Choroid plexus epithelial cell (primary cell): ENCODE data around the gene MARCHF2.

Experiments used
- DNase-seq: peaks from one replicate; pipeline ENCODE4 v3.0.0-alpha.2; 2010; ENCODE audit warnings: low read depth
- H3K4me3 ChIP-seq: 2 replicates; pipeline ENCODE4 v1.5.1; 2011; ENCODE audit warnings: low read depth, mild to moderate bottlenecking, control low read depth, low read length, moderate library complexity
- TF ChIP-seq, protein P1 (sequence below): conservative IDR thresholded peaks from 2 replicates; pipeline ENCODE4 v1.5.1; 2011; ENCODE audit warnings: low read depth, mild to moderate bottlenecking, control low read depth, inconsistent platforms, low read length, moderate library complexity

MARCHF2 gene

DNA sequence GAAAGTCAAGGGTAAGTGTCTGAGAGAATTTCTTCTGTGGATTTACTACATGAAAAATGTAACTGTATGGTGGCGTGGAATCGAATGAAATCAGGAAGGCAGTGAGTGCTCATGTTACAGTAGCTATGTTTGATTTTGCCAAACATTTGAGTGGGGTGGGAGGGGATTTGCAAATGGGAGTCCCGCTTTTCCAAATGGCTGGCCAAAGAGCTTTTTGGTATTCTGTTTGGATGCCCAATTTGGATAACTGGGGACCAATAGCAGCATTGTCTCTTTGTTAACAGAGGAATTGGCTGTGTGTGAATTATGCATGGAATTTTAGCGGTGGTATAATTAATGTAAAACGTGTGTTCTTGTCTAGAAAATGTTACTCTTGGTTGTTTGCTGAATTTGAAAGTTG is 49.5 kb downstream of the MARCHF2 start:
- TF ChIP-seq, protein P1, sequence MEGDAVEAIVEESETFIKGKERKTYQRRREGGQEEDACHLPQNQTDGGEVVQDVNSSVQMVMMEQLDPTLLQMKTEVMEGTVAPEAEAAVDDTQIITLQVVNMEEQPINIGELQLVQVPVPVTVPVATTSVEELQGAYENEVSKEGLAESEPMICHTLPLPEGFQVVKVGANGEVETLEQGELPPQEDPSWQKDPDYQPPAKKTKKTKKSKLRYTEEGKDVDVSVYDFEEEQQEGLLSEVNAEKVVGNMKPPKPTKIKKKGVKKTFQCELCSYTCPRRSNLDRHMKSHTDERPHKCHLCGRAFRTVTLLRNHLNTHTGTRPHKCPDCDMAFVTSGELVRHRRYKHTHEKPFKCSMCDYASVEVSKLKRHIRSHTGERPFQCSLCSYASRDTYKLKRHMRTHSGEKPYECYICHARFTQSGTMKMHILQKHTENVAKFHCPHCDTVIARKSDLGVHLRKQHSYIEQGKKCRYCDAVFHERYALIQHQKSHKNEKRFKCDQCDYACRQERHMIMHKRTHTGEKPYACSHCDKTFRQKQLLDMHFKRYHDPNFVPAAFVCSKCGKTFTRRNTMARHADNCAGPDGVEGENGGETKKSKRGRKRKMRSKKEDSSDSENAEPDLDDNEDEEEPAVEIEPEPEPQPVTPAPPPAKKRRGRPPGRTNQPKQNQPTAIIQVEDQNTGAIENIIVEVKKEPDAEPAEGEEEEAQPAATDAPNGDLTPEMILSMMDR: no peak
- no peak for DNase-seq

DNA sequence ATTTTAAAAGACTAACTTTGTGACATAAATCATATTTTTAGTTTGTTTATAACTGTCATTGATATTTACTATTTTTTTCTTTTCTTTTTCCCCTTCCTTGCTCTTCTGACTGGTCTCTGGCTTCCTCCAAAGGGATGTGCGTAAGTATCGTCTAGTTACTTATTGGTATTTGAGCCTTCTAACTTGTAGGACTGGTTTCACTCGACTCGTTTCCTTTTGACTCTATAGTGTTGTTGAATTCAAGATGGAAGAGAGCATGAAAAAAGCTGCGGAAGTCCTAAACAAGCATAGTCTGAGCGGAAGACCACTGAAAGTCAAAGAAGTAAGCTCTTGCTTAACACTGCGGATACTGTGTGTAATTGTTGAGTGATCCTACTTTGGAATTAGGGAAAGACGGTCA is 50.3 kb downstream of the MARCHF2 start:
- TF ChIP-seq, protein P1: no peak
- no peak for DNase-seq
- no peak overlapping the region for H3K4me3 ChIP-seq

More for the DNA sequence above, 49.5 kb downstream of the MARCHF2 start:
- H3K4me3 ChIP-seq: no peak overlapping the region

DNA sequence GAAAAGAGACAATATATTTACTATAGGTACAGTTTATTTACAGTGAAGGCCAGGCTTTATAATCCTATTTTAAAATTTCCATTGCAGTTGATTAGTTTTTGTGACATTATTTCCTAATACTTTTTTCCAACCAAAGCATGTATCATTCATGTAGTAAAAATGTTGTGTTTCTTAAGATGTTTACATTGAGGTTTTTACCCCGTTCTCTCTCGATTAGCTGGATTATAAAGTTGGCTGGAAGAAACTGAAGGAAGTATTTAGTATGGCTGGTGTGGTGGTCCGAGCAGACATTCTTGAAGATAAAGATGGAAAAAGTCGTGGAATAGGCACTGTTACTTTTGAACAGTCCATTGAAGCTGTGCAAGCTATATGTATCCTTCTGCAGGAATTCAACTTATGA is 52.9 kb downstream of the MARCHF2 start:
- TF ChIP-seq, protein P1: no peak
- H3K4me3 ChIP-seq: no peak overlapping the region
- peak; percentile 47 for DNase-seq

DNA sequence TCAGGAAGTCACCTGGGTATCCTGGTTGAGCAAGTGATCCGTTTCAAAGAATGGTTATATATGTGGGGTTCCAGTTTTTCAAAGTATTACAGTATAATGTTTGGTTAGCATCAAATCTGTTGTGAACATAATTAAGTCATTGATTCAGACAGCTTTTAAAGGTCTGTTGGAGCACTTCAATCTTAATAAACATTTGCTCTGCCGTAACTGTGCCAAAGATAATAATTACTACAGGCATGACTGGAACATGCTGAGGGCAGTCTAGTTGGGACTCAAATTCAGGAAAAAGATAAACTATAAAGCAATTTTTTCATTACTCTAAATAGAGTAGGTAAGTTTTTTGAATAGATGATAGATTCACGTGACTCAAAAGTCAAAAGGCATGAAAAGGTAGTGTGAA is 55.0 kb downstream of the MARCHF2 start:
- no peak overlapping the region for H3K4me3 ChIP-seq
- TF ChIP-seq, protein P1: no peak
- DNase-seq: peak; percentile 17

DNA sequence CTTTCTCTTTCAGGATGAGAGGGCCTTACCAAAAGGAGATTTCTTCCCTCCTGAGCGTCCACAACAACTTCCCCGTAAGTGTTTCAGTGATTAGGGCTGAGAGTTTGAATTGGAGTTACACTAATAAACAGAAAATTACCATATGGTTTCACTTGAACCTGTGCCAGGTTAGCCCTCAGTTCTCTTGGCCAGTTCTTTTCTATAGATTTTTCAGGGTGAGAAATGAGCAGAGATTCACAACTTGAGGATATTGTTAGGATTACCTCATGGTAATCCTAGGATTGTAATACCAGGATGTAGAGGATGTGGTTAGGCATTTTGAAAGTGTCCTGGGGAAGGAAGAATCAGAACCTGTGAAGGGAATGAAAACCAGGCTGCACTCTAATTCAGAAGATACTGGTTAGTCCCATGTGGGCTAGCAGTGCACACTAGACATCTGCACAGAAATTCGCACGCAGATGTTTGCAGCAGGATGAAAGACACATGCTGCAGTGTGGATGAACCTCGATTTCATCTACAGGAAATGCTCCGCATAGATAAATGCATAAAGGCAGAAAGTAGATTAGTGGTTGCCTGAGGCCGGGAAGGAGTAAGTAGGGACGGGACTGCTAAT is 55.8 kb downstream of the MARCHF2 start:
- TF ChIP-seq, protein P1: no peak
- DNase-seq: peak; percentile 64
- H3K4me3 ChIP-seq: no peak overlapping the region

DNA sequence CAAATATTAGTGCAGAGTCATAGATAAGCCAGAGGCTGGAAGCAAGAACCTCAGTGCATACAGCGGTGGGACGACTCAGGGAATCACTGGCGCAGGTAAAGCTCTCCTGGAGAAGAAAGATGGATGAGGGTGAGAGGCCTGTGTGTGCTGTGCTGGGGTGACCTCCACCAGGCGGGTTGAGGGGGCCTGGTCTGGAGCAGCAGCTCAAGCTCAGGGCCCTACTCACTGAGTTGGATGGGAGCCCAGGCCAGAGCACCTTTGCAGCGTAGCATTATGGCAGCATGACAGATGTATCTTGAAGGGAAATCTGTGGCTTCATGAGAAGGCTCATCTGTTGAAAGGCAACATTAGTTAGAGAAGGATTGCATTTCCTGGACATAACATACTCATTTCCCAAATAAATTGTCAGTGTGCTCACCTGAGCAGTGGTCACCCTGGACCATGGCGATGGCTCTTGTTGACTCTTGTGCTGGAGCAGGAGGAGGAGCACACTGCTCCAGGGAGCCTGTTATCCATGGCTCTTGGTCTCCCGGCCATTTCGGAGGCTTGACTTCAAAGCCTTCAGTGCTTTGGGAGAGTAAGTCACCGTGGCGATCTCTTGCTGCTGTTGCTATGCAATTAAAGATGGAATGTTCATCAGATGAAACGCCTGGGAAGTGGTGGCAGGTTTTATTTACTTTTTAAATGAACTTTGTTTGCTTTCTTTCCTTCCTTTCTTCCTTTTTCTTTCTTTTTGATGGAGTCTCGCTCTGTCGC is 56.7 kb downstream of the MARCHF2 start:
- DNase-seq: no peak
- TF ChIP-seq, protein P1: no peak
- H3K4me3 ChIP-seq: no peak overlapping the region
